T-helper 9 cell (primary cell): Measurements from ENCODE around the gene TEDC1.
"Not testable (repeated sequence)": the region's sequence is repeated elsewhere in the genome, so short reads cannot be mapped to it uniquely, and the experiment has no call there.

ENCODE experiments used
- DNase-seq: peaks from one replicate; pipeline ENCODE4 v3.0.0-alpha.2; 2020

Gene TEDC1

GRCh38 chr14:105545676-105546075 lies 54.6 kb downstream of the TEDC1 start:
- DNase-seq: not testable (repeated sequence)

- not testable (repeated sequence) for DNase-seq
Measured at GRCh38 chr14:105546410-105546809, 55.4 kb downstream of the TEDC1 start.

DNA sequence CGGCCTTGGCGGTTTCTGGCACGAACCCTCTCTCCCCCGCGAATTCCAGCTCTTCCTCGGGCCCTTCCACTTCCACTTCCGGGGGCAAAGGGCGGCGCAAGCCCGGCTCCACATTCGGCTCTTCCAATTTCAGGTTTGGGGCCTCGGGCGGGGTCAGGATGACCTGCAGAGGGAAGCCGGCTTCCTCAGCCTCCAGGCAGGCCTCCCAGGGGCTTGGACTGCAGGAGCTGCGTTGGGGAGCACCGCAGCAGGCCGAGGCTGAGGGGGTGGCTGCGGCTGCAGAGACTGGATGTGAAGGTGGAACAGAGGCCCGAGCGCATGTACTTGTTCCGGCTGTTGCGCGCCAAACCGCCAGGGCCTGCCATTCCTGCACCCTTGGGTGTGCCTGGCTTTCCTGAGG lies 56.0 kb downstream of the TEDC1 start:
- DNase-seq: not testable (repeated sequence)

- DNase-seq: no peak
Measured at GRCh38 chr14:105547741-105548169, 56.7 kb downstream of the TEDC1 start.
